AG04449 (cell line): ENCODE results near the gene CFL2.

Experiments used
- CTCF ChIA-PET: fragments of 350-600 bp; formaldehyde crosslinking; extraction: SDS; loops from one replicate; lab custom pipeline; 2021; ENCODE audit warnings: antibody characterized with exemption; lab: Yijun Ruan, JAX
- POLR2A ChIA-PET: fragments of 400-600, 350-600 bp; formaldehyde crosslinking; extraction: SDS; loops from one replicate; lab custom pipeline; 2020; ENCODE audit warnings: antibody characterized with exemption, inconsistent platforms; lab: Yijun Ruan, JAX
- DNase-seq: peaks from one replicate; pipeline ENCODE4 v3.0.0-alpha.2; 2010; ENCODE audit warnings: low read depth, low spot score
- H3K4me3 ChIP-seq: 2 replicates; pipeline ENCODE4 v1.5.1; 2011; ENCODE audit warnings: low read depth, mild to moderate bottlenecking, control low read depth, low read length
- TF ChIP-seq, protein P1 (sequence below): IDR thresholded peaks from one replicate; pipeline ENCODE4 v1.5.1; 2011; ENCODE audit warnings: mild to moderate bottlenecking, moderate library complexity, low read length, control low read depth, inconsistent platforms; ENCODE audit not compliant: insufficient read depth; ENCODE audit errors: missing control alignments

Gene CFL2

DNA sequence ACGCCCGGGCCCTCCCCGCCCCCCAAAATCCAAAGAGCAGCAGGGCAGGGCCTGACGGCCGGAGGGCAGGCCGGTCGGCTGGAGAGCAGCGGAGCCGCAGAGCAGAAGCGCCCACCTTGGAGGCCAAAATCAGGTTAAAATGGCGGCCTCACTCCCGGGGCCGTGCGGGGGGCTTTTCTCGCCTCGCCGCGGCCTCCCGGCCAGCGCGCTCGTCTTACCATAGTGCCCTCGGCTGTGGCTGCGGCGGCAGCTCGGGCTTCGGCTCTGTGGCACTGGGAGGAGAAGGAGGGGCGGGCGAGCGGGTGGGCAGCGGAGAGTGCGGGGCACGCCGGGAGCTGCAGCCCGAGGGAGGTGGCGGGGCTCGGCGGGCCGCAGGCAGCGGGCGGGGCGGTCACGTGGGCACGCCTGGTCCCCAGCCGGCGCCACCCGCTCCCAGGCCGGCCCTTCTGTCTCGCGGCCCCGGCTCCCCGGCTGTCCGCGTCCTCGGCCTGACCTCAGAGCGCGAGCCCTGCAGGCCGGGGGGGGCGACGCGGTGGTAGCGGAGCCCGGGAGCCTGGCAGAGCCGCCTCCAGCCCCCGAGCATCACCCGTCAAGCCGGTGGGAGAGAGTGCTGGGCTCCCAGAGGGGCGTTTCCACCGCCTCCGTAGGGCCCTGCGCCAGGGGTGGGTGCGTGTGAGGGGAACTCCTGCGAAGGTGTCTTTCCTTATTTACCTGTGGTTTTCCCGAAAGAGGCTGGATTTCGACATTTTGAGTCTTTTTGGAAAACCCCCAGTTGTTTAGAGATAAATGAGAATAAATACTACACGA, at the start of gene CFL2:
TSS of gene CFL2 (minus strand) at position 274 of the 807 bp plus-strand sequence. CDS start at position 221, 53 bp downstream.
- ChIA-PET POLR2A (interaction anchor here (1.0 to 1.5 kb wide), 6 partner anchors 8 to 255 kb away, joined by 3 to 8 read pairs (median 3); no protein-coding TSS in a partner anchor), CTCF (interaction anchor here (1.9 to 10.0 kb wide), 4 partner anchors 10 to 43 kb away, joined by 5 to 63 read pairs (median 14); no protein-coding TSS in a partner anchor)
- DNase-seq: no peak
- TF ChIP-seq, protein P1, sequence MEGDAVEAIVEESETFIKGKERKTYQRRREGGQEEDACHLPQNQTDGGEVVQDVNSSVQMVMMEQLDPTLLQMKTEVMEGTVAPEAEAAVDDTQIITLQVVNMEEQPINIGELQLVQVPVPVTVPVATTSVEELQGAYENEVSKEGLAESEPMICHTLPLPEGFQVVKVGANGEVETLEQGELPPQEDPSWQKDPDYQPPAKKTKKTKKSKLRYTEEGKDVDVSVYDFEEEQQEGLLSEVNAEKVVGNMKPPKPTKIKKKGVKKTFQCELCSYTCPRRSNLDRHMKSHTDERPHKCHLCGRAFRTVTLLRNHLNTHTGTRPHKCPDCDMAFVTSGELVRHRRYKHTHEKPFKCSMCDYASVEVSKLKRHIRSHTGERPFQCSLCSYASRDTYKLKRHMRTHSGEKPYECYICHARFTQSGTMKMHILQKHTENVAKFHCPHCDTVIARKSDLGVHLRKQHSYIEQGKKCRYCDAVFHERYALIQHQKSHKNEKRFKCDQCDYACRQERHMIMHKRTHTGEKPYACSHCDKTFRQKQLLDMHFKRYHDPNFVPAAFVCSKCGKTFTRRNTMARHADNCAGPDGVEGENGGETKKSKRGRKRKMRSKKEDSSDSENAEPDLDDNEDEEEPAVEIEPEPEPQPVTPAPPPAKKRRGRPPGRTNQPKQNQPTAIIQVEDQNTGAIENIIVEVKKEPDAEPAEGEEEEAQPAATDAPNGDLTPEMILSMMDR: no peak
- H3K4me3 ChIP-seq: peak within 1 kb of the TSS; percentile 73

DNA sequence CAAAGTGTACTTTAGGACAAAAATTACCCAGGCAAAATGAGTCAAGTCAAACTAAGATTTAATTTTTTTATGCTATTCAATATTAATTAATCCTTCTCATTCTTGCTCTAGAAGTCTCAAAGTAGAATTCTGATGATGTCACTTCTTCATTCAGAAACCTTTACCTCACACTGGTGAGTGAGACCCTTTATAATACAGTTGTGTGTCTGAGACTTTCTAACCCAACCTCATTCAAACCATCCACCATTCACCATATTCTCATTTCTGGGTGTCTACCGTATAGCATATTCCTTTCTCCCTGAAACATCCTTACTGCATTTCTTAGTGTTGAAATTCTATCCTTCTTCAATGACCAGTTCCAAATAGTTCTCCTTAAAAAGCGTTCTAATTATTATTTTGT, 40.8 kb upstream of the CFL2 start:
- H3K4me3 ChIP-seq: no peak overlapping the region
- ChIA-PET POLR2A (no interaction called here), CTCF (interaction anchor here (1.0 kb wide), 1 partner anchor 82 kb away, joined by 3 read pairs; no protein-coding TSS in a partner anchor)
- TF ChIP-seq, protein P1: no peak
- DNase-seq: no peak

DNA sequence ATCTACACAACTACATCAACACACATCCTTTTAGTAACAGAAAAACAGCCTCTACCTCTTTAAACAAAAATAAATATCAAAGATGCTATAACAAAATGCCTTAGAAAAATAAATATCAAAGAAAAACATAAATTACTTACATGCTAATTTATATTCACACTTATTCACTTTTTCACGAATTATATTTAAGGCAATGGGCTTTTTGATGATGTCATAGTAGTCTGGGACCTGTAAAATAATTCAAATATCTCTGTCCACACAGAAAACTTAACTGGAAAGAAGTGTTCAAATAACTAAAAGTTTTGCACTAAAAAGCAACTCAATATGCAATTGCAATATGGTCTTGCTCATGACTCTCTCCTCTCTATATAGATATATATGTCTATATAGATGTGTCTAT, 40.3 kb upstream of the CFL2 start:
- no peak for DNase-seq
- TF ChIP-seq, protein P1: no peak
- no peak overlapping the region for H3K4me3 ChIP-seq
- CTCF ChIA-PET: no interaction called here
- POLR2A ChIA-PET: no interaction called here

DNA sequence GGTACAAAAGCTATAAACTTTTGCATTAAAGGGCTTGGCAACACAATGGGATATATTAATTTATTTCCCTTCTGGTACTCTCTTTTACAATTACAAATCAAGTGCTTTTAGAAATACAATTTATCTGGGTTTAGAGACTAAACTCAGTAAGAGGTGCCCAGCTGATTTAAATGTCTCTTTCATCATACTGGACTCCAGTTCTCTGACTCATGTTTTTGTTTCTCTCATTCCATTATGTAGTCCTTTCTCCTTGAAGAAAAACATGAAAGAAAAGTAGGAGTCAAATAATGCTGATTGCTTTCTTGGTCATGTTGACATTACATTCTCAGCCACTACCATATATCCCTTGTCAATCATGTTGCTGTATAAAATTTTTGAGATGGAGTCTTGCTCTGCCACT, 36.3 kb upstream of the CFL2 start:
- ChIA-PET POLR2A (interaction anchor here (0.7 kb wide), 1 partner anchor 125 kb away, joined by 3 read pairs; the partner anchor contains the start of gene BAZ1A), CTCF (interaction anchor here (2.4 to 2.5 kb wide), 2 partner anchors 28 to 79 kb away, joined by 13 to 17 read pairs; no protein-coding TSS in a partner anchor)
- no peak overlapping the region for H3K4me3 ChIP-seq
- peak; percentile 44 for DNase-seq
- TF ChIP-seq, protein P1: no peak

DNA sequence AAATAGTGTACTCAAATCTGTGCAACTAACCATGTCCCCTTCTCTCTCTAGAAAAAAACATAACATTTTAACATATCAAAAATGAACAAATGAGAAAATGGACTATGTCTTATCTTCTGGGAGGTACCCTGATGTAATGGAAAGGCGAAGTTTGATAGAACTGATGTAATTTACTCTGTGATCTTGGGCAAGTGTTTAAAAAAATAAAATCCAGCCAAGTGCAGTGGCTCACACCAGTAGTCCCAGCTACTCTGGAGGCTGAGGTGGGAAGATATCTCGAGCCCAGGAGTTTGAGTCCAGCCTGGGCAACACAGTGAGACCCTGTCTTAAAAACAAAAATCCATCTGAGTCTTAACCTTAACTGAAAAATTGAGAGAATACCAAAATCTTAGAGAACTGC, 35.8 kb upstream of the CFL2 start:
- no peak overlapping the region for H3K4me3 ChIP-seq
- no peak for DNase-seq
- CTCF ChIA-PET: interaction anchor here (0.9 to 2.5 kb wide), 4 partner anchors 15 to 78 kb away, joined by 3 to 17 read pairs (median 8); no protein-coding TSS in a partner anchor
- TF ChIP-seq, protein P1: no peak
- POLR2A ChIA-PET: interaction anchor here (0.7 kb wide), 1 partner anchor 125 kb away, joined by 3 read pairs; the partner anchor contains the start of gene BAZ1A

DNA sequence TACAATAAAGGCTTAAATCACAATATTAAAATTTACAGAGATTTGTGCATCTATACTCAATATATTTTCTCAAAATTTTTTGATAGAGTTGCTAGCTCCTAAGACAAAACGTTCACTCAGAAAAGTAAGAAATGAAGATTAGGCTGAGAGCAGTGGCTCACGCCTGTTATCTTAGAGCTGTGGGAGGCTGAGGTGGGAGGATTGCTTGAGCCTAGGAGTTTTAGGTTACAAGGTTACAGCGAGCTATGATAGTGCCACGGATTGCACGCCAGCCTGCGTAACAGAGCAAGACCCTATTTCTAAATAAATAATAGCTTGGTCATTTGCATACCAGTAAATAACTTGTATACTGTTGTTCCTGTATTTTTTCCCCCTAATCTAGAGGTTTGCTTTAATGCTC, 35.0 kb upstream of the CFL2 start:
- ChIA-PET POLR2A (no interaction called here), CTCF (interaction anchor here (0.6 to 2.5 kb wide), 7 partner anchors 11 to 126 kb away, joined by 3 to 17 read pairs (median 3); partner anchors contain the start of gene BAZ1A)
- DNase-seq: no peak
- TF ChIP-seq, protein P1: no peak
- H3K4me3 ChIP-seq: no peak overlapping the region
